HG02970 (cell line): Measurements from ENCODE around the gene HIPK3.
"Not testable (repeated sequence)": the region's sequence is repeated elsewhere in the genome, so short reads cannot be mapped to it uniquely, and the experiment has no call there.

Source experiments
- ATAC-seq: cut with Tn5 transposase; IDR thresholded peaks from one replicate; pipeline ENCODE4 v1.9.1; 2021; ENCODE audit warnings: mild to moderate bottlenecking, moderate library complexity, moderate number of reproducible peaks; ENCODE audit not compliant: unreplicated experiment, low FRiP score

The HIPK3 gene

GRCh38 chr11:33296695-33297094 lies 39.5 kb downstream of the HIPK3 start:
- ATAC-seq: no peak

- ATAC-seq: no peak
These were observed 46.4 kb downstream of the HIPK3 start for GRCh38 chr11:33303541-33303940.

DNA sequence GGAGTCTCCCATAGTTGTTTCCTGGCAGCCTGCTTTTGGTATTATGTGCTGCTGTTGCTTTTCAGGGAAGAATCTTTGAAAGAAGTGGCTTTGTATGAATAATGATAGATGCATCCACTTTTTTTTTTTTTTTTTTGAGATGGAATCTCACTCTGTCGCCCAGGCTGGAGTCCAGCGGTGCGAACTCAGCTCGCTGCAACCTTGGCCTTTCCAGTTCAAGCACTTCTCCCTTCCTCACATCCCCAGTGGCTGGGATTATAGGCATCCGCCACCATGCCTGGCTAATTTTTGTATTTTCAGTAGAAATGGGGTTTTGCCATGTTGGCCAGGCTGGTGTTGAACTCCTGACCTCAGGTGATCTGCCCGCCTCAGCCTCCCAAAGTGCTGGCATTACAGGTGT lies 49.6 kb downstream of the HIPK3 start:
- ATAC-seq: not testable (repeated sequence)

- ATAC-seq: no peak
These were observed 50.8 kb downstream of the HIPK3 start for GRCh38 chr11:33307984-33308383.

DNA sequence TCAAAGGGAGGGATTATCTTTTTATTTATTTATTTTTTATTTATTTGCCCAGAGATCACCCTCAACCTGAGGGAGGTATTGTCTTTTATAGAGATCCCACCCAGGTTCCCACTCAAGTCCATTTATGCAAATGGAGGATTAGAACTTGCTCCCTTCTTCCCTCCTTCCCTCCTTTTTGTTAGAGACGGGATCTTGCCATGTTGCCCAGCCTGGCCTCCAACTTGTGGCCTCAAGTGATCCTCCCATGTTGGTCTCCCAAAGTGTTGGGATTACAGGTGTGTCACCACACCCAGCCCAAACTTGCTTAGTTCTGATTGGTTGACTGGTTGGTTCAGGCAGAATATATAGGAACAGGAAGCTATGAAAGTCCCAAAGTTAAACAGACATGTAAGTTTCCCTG lies 51.9 kb downstream of the HIPK3 start:
- ATAC-seq: no peak

DNA sequence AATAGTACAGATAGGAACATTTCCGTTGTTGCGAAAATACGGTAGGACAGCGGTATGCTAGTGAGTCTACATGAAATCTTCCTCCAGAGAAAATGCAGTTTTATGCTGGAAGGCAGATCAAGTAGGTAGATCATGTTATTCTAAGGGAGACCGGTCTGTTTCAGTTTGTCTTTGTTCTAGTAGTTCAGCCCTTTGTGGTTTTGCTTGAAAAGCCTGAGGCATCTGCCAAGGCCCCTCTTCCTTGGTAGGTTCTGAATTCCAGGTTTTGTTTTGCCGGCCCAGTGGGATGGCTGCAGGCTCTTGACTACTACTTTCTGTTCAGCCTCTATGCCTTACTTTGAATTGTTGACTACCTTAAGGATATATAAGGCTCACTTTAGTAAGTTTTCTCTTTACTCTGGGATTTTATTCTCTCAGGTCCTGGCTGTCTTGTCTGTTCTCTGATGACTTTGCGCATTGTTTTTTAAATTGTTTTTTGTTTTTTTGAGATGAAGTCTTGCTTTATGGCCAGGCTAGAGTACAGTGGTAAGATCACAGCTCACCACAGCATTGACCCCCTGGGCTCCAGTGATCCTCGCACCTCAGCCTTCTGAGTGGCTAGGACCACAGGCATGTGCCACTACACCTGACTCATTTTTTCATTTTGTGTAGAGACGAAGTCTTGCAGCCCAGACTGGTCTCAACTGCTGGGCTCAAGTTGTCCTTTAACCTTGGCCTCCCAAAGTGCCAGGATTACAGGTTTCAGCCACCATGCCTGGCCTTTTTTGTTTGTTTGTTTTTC lies 53.7 kb downstream of the HIPK3 start:
- ATAC-seq: no peak

GRCh38 chr11:33311680-33312079 lies 54.5 kb downstream of the HIPK3 start:
- ATAC-seq: no peak

GRCh38 chr11:33315822-33316221 lies 58.6 kb downstream of the HIPK3 start:
- no peak for ATAC-seq

DNA sequence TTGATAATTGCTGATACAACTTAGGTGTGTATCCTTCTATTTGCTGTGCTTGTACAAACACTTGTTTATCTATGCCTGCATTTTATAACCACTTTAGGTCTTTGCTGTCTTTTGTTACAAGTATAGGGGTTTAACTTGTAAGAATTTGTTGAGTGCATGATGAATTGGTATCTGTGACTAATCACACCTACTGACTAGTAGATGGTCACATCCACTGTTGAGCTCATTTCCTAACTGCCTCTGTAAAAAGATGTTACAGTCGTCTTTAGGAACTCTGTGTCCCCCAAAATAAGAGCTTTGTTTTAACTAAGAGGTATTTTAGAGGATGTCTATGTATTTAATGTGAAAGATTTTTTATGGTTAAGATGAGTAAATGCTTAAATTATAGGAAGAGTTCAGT lies 60.5 kb downstream of the HIPK3 start:
- ATAC-seq: no peak

- no peak for ATAC-seq
These were observed 63.0 kb downstream of the HIPK3 start for GRCh38 chr11:33320016-33320813.

GRCh38 chr11:33320814-33321330 lies 63.7 kb downstream of the HIPK3 start:
- ATAC-seq: no peak

DNA sequence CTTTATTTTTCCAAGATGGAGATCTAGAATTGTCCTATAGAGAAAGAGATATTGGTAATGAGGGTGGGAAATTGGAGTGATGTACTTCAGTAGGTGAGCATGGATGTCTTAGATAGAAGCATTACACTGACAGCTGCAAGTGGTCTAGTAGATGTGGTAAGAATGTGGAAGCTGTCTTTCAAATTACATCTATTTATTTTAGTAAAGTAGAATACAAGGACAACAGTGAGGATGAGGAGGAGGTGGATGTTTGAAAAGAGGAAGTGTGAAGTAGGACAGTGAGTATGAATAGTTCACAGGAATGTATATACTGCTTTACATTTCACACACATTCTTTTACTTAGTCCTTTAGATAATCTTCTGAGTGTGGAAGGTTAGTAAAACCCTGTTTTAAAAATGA lies 64.2 kb downstream of the HIPK3 start:
- no peak for ATAC-seq

- no peak for ATAC-seq
These were observed 66.2 kb downstream of the HIPK3 start for GRCh38 chr11:33323421-33323820.

DNA sequence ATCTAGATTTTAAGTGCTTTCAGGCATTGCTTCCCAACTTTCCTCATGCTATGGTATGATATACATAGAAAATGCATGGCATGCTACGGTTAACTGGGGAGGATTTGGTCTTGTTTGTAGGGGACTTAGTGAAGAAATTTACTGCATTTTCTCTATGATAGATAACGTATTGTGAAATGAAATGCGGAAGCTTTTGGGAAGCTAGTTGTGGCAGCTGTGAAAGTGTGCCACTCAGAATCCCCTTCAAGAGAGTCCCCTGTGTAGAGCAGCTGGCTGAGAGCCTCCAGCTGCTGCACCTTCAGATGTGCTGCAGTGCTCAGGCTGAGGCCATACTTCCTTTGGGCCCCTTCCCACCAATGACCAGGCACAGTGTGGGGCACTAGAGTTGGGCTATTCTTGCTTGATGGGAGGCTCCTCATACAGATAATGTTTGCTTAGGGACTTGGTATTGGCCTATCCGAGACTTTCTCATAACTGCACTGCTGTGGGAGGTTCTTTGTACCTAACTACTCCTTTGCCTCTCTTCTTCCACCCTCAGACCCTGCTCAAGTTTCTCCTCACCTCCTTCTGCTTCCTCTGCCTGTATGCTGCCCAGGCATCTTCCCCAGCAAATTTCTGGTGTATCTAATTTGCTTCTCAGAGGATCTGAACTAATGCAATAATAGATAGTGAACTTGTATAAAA lies 67.3 kb downstream of the HIPK3 start:
- ATAC-seq: no peak

DNA sequence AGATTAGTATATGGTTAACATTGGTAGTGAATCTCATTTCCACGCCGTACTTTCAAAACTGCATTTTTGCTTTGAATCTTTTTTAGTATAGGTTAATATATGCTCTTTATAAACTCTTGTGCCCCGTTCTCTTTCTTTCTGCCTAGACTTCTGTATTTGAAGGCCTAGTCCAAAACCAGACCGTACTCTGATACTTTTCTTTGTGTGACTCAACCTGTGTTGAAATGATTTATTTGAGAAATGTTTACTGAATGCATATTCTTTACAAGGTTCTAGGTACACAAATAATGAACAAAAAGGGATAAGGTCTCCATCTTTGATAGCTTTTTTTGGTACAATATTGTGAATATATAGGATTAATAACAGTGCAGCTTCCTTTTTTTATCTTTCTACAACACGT lies 68.3 kb downstream of the HIPK3 start:
- no peak for ATAC-seq

- no peak for ATAC-seq
These were observed 72.6 kb downstream of the HIPK3 start for GRCh38 chr11:33329705-33330329.

- no peak for ATAC-seq
These were observed 76.6 kb downstream of the HIPK3 start for GRCh38 chr11:33333816-33334215.

DNA sequence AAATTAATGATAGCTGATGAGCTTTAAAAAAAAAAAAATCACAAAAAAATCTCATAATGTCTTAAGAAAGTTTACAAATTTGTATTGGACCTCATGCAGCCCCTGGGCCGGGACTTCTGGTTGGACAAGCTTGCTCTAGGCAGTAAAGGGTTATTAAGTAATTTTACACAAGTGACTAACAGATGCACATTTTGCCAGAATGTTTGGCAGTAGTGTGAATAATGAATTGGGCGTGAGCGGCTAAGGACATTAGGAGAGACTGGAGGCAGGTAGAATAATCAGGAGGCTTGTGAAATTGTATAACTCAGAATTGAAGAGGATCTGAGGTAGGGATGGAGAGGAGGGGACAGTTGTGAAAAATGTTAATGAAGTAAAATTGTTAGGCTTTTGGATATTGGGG lies 77.4 kb downstream of the HIPK3 start:
- no peak for ATAC-seq

DNA sequence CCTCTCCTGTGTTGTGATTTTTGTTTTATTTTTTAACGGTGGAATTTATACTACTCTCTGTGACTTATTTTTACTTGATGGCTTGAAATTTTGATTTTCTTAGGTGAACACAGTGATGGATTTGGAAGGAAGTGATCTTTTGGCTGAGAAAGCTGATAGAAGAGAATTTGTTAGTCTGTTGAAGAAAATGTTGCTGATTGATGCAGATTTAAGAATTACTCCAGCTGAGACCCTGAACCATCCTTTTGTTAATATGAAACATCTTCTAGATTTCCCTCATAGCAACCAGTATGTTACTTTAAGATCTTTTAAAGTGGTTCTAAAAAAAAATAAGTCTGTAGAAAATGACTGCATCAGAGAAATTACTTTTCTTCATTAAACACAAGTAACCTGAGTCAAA lies 82.1 kb downstream of the HIPK3 start:
- no peak for ATAC-seq

DNA sequence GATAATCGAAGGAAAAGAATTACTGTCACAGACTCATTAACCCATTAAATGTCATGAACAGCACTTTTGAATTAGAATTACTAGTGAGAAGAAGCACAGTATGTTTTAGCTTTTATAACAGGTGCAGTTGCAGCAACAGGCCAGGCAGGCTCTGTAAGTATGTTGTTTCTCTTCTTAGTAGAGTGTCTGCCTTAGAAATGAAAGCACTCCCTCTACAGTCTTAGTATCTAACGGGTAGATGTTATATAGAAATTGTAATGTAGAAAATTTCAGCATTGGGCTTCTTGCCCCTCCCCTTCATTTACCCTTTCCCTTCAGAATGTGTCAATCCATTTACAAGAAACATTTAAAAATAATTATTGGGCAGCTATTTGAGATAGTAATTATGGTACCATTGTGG lies 87.4 kb downstream of the HIPK3 start:
- ATAC-seq: no peak
